RCC 7860 (cell line): ENCODE measurements around the gene FAM124A.

Experiments used
- DNase-seq: peaks from one replicate; pipeline ENCODE4 v3.0.0-alpha.2; 2015; ENCODE audit warnings: low spot score
- FAIRE-seq: peaks from 2 replicates; lab custom pipeline; 2012; peaks lifted over from hg19 to GRCh38; lab: Jason Lieb, UNC

The FAM124A gene

DNA sequence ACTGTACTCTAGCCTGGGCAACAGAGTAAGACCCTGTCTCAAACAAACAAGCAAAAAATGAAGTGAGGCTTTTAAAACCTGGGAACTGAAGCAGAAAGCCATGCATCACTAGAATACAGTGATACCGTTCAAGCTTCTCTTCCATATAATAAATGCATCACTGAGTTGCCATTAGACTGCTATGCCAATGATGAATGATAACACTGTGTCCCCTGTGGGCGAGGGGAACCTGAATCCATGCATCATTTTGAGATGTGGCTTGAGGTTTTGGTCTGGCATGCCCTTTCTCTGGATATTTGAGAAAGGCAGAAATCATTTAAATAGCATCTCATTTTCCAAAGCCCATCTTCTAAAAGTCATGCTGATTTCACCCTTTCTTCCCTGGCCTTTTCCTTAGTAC is 1.5 kb upstream of the FAM124A start:
- FAIRE-seq (no peak), DNase-seq (no peak)

DNA sequence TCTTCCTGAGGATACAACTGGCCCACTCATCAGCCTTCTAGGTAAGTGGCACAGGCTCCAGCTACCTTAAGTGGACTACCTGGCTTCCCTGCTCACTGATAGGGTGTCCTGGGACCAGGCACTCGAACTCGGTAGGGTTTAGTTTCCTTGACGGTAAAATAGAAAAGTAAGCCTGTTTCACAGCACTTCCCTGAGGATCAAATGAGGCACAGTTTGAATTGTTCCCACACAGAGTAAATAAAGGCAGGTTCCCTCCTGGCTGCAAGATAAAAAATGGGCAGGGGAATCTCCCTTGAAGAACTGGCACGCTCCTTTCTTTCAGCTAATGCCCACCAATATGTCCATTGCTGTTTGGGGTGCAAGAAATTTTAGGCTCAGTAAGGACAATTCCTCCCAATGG is 1.1 kb upstream of the FAM124A start:
- DNase-seq (no peak), FAIRE-seq (no peak)

DNA sequence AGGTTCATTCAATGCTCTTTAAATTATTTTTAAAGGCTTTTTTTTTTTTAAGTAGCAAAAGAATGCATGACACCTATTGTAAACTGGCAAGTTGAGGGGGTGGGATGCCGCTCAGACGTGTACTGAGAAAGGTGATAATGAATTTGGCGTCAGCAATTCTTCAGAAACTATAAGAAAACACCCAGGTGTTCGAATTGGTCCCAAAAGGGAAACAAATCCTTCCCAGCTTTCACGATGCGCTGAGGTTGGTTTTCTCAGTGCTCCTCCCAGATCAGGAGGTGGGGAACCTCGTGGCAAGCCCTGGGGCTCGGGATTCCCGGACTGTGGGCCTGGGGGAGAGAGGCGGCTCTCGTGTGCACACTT is 543 bp upstream of the FAM124A start:
- FAIRE-seq, result no peak
- DNase-seq, result no peak

- FAIRE-seq (no peak), DNase-seq (no peak)
Measured at GRCh38 chr13:51222686-51223559, 725 bp downstream of the FAM124A start.

- DNase-seq, result no peak
- no peak for FAIRE-seq
Measured at GRCh38 chr13:51223560-51224270, 1.5 kb downstream of the FAM124A start.

DNA sequence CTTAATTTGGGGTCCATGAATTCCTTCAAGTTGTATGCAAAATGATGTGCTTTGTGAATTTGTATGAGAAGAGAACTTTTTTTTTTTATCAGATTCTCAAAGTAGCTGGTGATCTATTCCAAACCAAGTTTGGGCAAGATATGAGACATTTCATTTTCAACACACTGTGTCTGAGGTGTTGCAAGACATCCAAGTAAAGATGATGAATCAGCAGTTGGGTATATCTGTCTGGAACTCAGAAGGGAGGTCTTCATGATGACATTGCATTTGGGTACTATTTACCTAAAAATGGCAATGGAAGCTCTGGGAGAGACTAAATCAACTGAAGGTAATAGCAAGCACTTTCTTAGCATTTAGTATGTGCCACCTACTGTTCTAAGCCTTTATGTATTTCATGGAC is 2.8 kb downstream of the FAM124A start:
- FAIRE-seq (no peak), DNase-seq (no peak)

- FAIRE-seq (no peak), DNase-seq (no peak)
Measured at GRCh38 chr13:51227404-51227803, 5.2 kb downstream of the FAM124A start.

GRCh38 chr13:51229101-51229719 is 7.0 kb downstream of the FAM124A start:
- no peak for DNase-seq
- FAIRE-seq, result no peak

- DNase-seq (no peak), FAIRE-seq (no peak)
Measured at GRCh38 chr13:51229731-51230130, 7.5 kb downstream of the FAM124A start.

DNA sequence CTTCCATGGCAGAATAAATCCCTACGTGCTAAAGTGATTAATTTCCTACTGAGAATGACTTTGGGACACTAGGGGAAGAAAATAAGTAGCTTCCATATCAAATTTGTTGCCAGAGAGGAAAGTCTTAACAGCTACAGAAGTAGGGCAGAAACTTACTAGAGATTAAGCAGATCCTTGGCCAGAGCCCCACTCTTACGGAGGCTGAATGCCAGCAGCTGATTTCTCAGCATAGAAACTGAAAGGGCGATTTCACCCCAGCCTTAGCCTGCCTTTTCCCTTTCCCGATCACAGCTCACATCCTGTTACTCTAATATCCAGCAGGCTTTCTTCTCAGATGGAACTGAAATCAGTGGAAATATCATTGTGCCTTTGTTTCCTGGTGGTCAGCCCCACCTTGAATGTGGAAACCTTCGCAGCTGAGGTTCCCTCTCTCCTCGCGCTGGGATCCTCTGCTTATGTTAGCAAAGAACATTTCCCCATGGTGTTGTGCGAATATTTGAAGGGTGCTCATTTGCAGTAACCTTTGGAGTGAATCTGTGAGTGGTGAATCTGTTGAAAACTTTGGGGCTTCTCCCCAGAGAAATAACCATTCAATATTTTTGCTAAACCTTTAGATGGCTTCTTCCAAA is 8.4 kb downstream of the FAM124A start:
- FAIRE-seq (no peak), DNase-seq (no peak)

- FAIRE-seq, result no peak
Measured at GRCh38 chr13:51231456-51231855, 9.3 kb downstream of the FAM124A start.

DNA sequence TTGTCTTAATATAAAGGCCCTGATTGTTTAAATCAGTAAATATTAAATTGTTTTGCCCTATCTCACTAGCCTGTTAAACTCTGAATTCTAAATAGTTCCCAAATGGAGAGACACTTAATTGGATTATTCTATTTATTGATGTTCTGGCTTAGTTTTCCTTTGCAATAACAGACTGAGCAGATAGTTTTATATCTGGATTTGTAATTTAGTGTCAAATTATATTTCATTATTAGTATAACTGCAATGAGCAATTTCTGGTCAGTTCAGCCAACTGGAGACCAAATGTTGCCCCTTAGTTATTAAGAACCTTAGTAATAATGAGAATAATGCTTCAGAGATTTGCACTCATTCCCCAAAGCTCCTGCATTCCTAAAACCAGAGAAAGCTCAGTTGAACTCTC is 10.1 kb downstream of the FAM124A start:
- DNase-seq (no peak), FAIRE-seq (no peak)

More at GRCh38 chr13:51231456-51231855, 9.3 kb downstream of the FAM124A start:
- no peak for DNase-seq

- FAIRE-seq, result no peak
Measured at GRCh38 chr13:51233117-51233826, 11.1 kb downstream of the FAM124A start.

GRCh38 chr13:51234676-51235075 is 12.5 kb downstream of the FAM124A start:
- DNase-seq (no peak), FAIRE-seq (no peak)

More at GRCh38 chr13:51233117-51233826, 11.1 kb downstream of the FAM124A start:
- no peak for DNase-seq

GRCh38 chr13:51235186-51235585 is 13.0 kb downstream of the FAM124A start:
- FAIRE-seq (no peak), DNase-seq (no peak)

GRCh38 chr13:51235756-51236490 is 13.7 kb downstream of the FAM124A start:
- no peak for FAIRE-seq

DNA sequence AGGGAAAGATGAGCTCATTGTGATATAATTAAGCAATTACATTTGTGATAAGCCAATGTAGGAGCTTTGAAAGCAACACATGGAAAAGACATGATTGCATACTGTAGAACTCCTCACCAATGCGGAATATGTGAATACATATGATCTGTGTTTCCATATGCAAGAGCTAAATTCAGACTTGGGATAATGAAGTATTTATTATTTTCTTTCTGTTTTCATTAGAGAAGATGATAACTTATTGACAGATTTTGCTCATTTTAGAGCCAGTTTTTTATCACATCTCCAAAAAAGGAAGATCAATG is 14.2 kb downstream of the FAM124A start:
- no peak for FAIRE-seq

More at GRCh38 chr13:51235756-51236490, 13.7 kb downstream of the FAM124A start:
- DNase-seq, result no peak

GRCh38 chr13:51237386-51237785 is 15.2 kb downstream of the FAM124A start:
- FAIRE-seq (no peak), DNase-seq (no peak)

More for the DNA sequence above, 14.2 kb downstream of the FAM124A start:
- DNase-seq, result no peak

DNA sequence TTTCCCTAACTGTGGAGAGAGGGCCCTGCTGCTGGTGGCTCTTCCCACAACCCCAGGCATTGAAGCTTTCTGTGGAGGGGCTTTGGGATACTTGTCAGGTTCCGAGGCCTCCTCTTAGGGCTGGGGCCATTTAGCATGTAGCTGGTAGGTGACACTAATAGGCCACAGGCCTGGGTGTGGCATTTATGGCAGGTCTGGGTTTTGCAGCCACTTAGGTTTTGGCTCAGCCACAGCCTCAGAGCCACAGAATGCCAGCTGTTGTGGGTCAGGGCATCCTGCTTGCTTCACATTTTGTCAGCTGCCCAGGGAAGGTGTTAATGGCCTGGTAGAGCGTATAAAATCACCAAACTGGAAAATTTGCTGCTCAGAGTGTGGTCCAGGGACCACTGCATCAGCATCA is 15.7 kb downstream of the FAM124A start:
- DNase-seq (no peak), FAIRE-seq (no peak)

DNA sequence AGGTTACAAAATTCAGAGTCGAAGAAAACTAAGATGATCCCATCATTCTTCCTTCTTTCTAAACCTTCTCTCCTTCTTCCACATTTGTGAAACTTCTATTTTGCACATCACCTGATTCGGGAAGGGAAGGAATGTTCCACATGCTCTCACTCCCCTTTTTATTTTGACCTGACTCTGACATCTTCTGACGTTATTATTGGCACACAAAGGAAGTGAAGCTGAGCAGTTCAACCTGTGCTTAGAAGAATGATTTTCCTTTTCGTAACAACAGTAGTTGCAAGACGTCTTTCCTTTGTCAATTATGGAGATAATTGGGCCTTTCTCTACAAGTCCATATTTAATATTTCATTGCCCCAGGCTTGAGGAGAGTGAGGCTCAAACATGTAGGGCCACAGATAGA is 18.0 kb downstream of the FAM124A start:
- no peak for DNase-seq
- no peak for FAIRE-seq
